IMR-90 (cell line): ENCODE data around the gene INPP5A. TPM values are rescaled to one million over a fixed set of nuclear protein-coding genes. Genes with fewer than 3 reads are reported as not detected.

Experiments
- ATAC-seq: fragments of 200-7000 bp; cut with Tn5 transposase; 2 replicates; pipeline ENCODE4 v1.9.1; 2020; ENCODE audit warnings: low read depth, mild to moderate bottlenecking, moderate library complexity
- BruUV-seq: library from RNA; stranded (reverse); fragments of 400-500 nt; replicated peaks from 2 replicates; lab custom pipeline; 2021; lab: Mats Ljungman, UMichigan
- CTCF ChIA-PET: fragments of 300-600 bp; formaldehyde crosslinking; extraction: SDS; loops from one replicate; lab custom pipeline; 2021; ENCODE audit warnings: antibody characterized with exemption; lab: Yijun Ruan, JAX
- POLR2A ChIA-PET: fragments of 300-600 bp; sonication (Branson Sonifier 250); formaldehyde crosslinking; loops from one replicate; lab custom pipeline; 2022; ENCODE audit warnings: antibody characterized with exemption; ENCODE audit not compliant: unreplicated experiment; lab: Charles Lee
- DNase-seq: peaks from one replicate; pipeline ENCODE4 v3.0.0; 2013
- H2AFZ ChIP-seq: replicated peaks from 2 replicates; pipeline ENCODE3; 2013; ENCODE audit warnings: low read length, mild to moderate bottlenecking; ENCODE audit not compliant: poor library complexity
- H2AK5ac ChIP-seq: 2 replicates; pipeline ENCODE4 v1.6.1; 2013; ENCODE audit warnings: low read depth, low read length, inconsistent platforms
- H2AK9ac ChIP-seq: replicated peaks from 2 replicates; pipeline ENCODE3; 2013; ENCODE audit warnings: mild to moderate bottlenecking, low read depth, low read length, moderate library complexity; ENCODE audit not compliant: poor library complexity
- H2BK120ac ChIP-seq: 2 replicates; pipeline ENCODE4 v1.6.1; 2013; ENCODE audit warnings: low read depth, low read length, inconsistent platforms
- H2BK15ac ChIP-seq: 3 replicates; pipeline ENCODE4 v1.6.1; 2013; ENCODE audit warnings: low read depth, low read length, inconsistent platforms
- H2BK20ac ChIP-seq: 2 replicates; pipeline ENCODE4 v1.6.1; 2013; ENCODE audit warnings: low read depth, mild to moderate bottlenecking, inconsistent platforms, low read length, moderate library complexity
- H2BK5ac ChIP-seq: 2 replicates; pipeline ENCODE4 v1.6.1; 2013; ENCODE audit warnings: mild to moderate bottlenecking, low read depth, low read length, inconsistent platforms; ENCODE audit not compliant: poor library complexity, severe bottlenecking
- H3K14ac ChIP-seq: replicated peaks from 2 replicates; pipeline ENCODE4 v1.6.1; 2013; ENCODE audit warnings: low read depth, low read length, inconsistent platforms
- H3K18ac ChIP-seq: 2 replicates; pipeline ENCODE4 v1.6.1; 2013; ENCODE audit warnings: low read depth, low read length, control low read depth
- H3K23ac ChIP-seq: 2 replicates; pipeline ENCODE4 v1.6.1; 2013; ENCODE audit warnings: low read depth, low read length, inconsistent platforms
- H3K27ac ChIP-seq: 2 replicates; pipeline ENCODE4 v1.5.1; 2013; ENCODE audit warnings: mild to moderate bottlenecking, control low read depth, low read length; ENCODE audit not compliant: insufficient read depth
- H3K27me3 ChIP-seq: 2 replicates; pipeline ENCODE4 v1.6.1; 2013; ENCODE audit warnings: low read length; ENCODE audit not compliant: control insufficient read depth, insufficient read depth
- H3K36me3 ChIP-seq: 2 replicates; pipeline ENCODE4 v1.6.1; 2013; ENCODE audit warnings: low read length, mixed read lengths; ENCODE audit not compliant: control insufficient read depth, insufficient read depth
- H3K4ac ChIP-seq: 2 replicates; pipeline ENCODE4 v1.6.1; 2013; ENCODE audit warnings: low read depth, low read length, inconsistent platforms
- H3K4me1 ChIP-seq: 2 replicates; pipeline ENCODE4 v1.6.1; 2013; ENCODE audit warnings: low read length, mixed read lengths; ENCODE audit not compliant: control insufficient read depth, insufficient read depth
- H3K4me2 ChIP-seq: 2 replicates; pipeline ENCODE4 v1.6.1; 2013; ENCODE audit warnings: low read depth, mild to moderate bottlenecking, control low read depth, low read length, moderate library complexity
- H3K4me3 ChIP-seq: 2 replicates; pipeline ENCODE4 v1.5.1; 2013; ENCODE audit warnings: low read depth, mild to moderate bottlenecking, control low read depth, low read length, moderate library complexity; ENCODE audit not compliant: insufficient read depth
- H3K56ac ChIP-seq: 2 replicates; pipeline ENCODE4 v1.6.1; 2013; ENCODE audit warnings: low read length, inconsistent platforms; ENCODE audit not compliant: insufficient read depth; ENCODE audit errors: extremely low read depth
- H3K79me1 ChIP-seq, 2 experiments: 2 replicates each; pipeline ENCODE4 v1.6.1; 2013; ENCODE audit warnings: low read length in 2 of 2, inconsistent platforms in 1 of 2, low read depth in 1 of 2
- H3K9ac ChIP-seq: 2 replicates; pipeline ENCODE4 v1.6.1; 2013; ENCODE audit warnings: low read depth, low read length, control low read depth
- H3K9me1 ChIP-seq: 2 replicates; pipeline ENCODE4 v1.6.1; 2013; ENCODE audit warnings: low read length, inconsistent platforms; ENCODE audit not compliant: insufficient read depth
- H3K9me3 ChIP-seq: 2 replicates; pipeline ENCODE4 v1.6.1; 2013; ENCODE audit warnings: low read length; ENCODE audit not compliant: control insufficient read depth, insufficient read depth
- H4K20me1 ChIP-seq: 2 replicates; pipeline ENCODE4 v1.6.1; 2013; ENCODE audit warnings: low read length, inconsistent platforms; ENCODE audit not compliant: insufficient read depth
- H4K5ac ChIP-seq: 2 replicates; pipeline ENCODE4 v1.6.1; 2013; ENCODE audit warnings: mild to moderate bottlenecking, low read depth, low read length, control low read depth
- H4K8ac ChIP-seq, 2 experiments: 2 replicates each; pipeline ENCODE4 v1.6.1; 2013; ENCODE audit warnings: low read depth in 2 of 2, low read length in 2 of 2, control low read depth in 1 of 2, inconsistent platforms in 1 of 2
- H4K91ac ChIP-seq: 2 replicates; pipeline ENCODE4 v1.6.1; 2013; ENCODE audit warnings: low read depth, low read length, inconsistent platforms; ENCODE audit not compliant: insufficient read depth
- BHLHE40 ChIP-seq: fragments of 150-350 bp; IDR thresholded peaks from 2 replicates; pipeline ENCODE4 v1.6.1; 2016; ENCODE audit warnings: mild to moderate bottlenecking, low read depth, low read length
- CHD1 ChIP-seq: IDR thresholded peaks from 2 replicates; pipeline ENCODE4 v1.6.1; 2012; ENCODE audit warnings: low read depth, low read length, improper control_type of control experiment
- ELK1 ChIP-seq: fragments of 150-350 bp; IDR thresholded peaks from 2 replicates; pipeline ENCODE4 v1.6.1; 2016; ENCODE audit warnings: low read depth, mild to moderate bottlenecking, low read length, moderate library complexity, borderline replicate concordance
- FOS ChIP-seq: fragments of 150-350 bp; IDR thresholded peaks from 2 replicates; pipeline ENCODE4 v1.6.1; 2016; ENCODE audit warnings: low read depth, low read length
- MAFK ChIP-seq: IDR thresholded peaks from 2 replicates; pipeline ENCODE4 v1.6.1; 2012; ENCODE audit warnings: low read depth, low read length, improper control_type of control experiment
- MAZ ChIP-seq: IDR thresholded peaks from 2 replicates; pipeline ENCODE4 v1.6.1; 2012; ENCODE audit warnings: low read depth, mild to moderate bottlenecking, low read length, improper control_type of control experiment, moderate library complexity, borderline replicate concordance
- MXI1 ChIP-seq: IDR thresholded peaks from 2 replicates; pipeline ENCODE4 v1.6.1; 2012; ENCODE audit warnings: low read depth, mild to moderate bottlenecking, low read length, moderate library complexity, borderline replicate concordance
- NFE2L2 ChIP-seq: fragments of 150-350 bp; IDR thresholded peaks from 2 replicates; pipeline ENCODE4 v1.6.1; 2016; ENCODE audit warnings: low read depth, mild to moderate bottlenecking, low read length
- POLR2A ChIP-seq: IDR thresholded peaks from 2 replicates; pipeline ENCODE4 v1.6.1; 2012; ENCODE audit warnings: mild to moderate bottlenecking, low read depth, low read length
- RAD21 ChIP-seq: IDR thresholded peaks from 2 replicates; pipeline ENCODE4 v1.6.1; 2012; ENCODE audit warnings: low read length, improper control_type of control experiment
- RCOR1 ChIP-seq: IDR thresholded peaks from 2 replicates; pipeline ENCODE4 v1.6.1; 2012; ENCODE audit warnings: mild to moderate bottlenecking, low read length, improper control_type of control experiment; ENCODE audit not compliant: insufficient replicate concordance
- RFX5 ChIP-seq: IDR thresholded peaks from 2 replicates; pipeline ENCODE4 v1.8.0; 2012; ENCODE audit warnings: low read depth, mild to moderate bottlenecking, low read length, moderate library complexity
- WGBS, 2 experiments: methylation state at CpG; one replicate each; pipeline versions ENCODE4 v1.1.5 to v1.1.7; 2013; ENCODE audit warnings: missing lambda C conversion rate in 2 of 2; ENCODE audit not compliant: insufficient read length in 1 of 2; ENCODE audit errors: extremely low coverage in 2 of 2; 5-methylcytosine and 5-hydroxymethylcytosine counted together
- dilution Hi-C: fragments of 300-500 bp; cut with HindIII; formaldehyde crosslinking; loops from one replicate; pipeline ENCODE4 v1.14.3; 2018; ENCODE audit warnings: low sequenced_read_pairs; ENCODE audit not compliant: unreplicated experiment
- in situ Hi-C: fragments of 300-500 bp; cut with MboI; formaldehyde crosslinking; loops from 3 replicates; pipeline ENCODE4 v1.14.3; 2019; ENCODE audit warnings: low sequenced_read_pairs, inconsistent platforms, mixed read lengths
- intact Hi-C: fragments of 100-400 bp; cut with micrococcal nuclease; formaldehyde crosslinking; loops from 2 replicates; pipeline ENCODE4 v1.10.0; 2022
- polyA plus RNA-seq, 3 experiments: library from polyadenylated mRNA; depleted of rRNA; stranded (reverse); fragments of >200 nt; gene quantifications; 2 replicates each; pipeline ENCODE4 v1.2.3, GENCODE V29; 2012; ENCODE audit warnings: low replicate concordance in 1 of 3
- total RNA-seq: library from RNA; depleted of rRNA; stranded (reverse); fragments of >200 nt; gene quantifications from 2 replicates; pipeline ENCODE4 v1.2.3, GENCODE V29; 2012
- TF ChIP-seq, protein P1 (sequence below): fragments of 150-350 bp; IDR thresholded peaks from 2 replicates; pipeline ENCODE4 v1.6.1; 2017; ENCODE audit warnings: mild to moderate bottlenecking, antibody characterized with exemption, low read length, low read depth
- TF ChIP-seq, protein P2 (sequence below): conservative IDR thresholded peaks from 2 replicates; pipeline ENCODE4 v1.5.1; 2012; ENCODE audit warnings: mild to moderate bottlenecking, low read depth, low read length, improper control_type of control experiment

The INPP5A gene
- total and polyA plus RNA-seq, 2 of the 4 experiments (the other 2 are of a cell fraction) = 21.4 to 36.7 TPM

DNA sequence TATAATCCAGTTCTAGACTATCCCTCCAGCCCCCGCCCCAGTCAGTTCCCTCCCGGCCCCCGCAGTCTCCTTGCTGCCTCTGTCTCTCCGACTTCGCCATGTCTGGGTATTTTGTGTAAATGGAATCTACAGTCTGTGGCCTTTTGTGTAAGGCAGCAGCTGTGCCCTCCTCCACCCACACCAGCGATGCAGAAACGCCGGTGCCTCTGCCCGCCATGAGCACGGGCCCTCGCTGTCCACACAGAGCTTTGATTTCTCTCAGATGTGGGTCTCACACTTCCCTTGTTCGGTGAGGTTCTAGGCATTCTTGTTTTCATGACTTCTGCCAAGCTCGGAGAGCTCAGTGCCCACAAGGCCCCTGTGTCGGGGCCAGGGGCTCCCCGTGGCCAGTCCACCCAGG is 210.5 kb downstream of the INPP5A start:
- Histone ChIP-seq H3K4me1 (peaks cover 9% of the 10 kb centered on the region), H4K5ac (no peak overlapping the region), H3K14ac (no peak overlapping the region), H3K9me1 (no peaks in the 10 kb centered on the region), H2BK15ac (no peak overlapping the region), H4K20me1 (no peaks in the 10 kb centered on the region; the same call in 1 of the 2 replicates), H3K27me3 (no peaks in the 10 kb centered on the region), H3K79me1 (peaks cover 0 to 7% of the 10 kb centered on the region in 2 experiments; a peak in 1 of 4 replicates), H2BK5ac (no peak overlapping the region), H3K18ac (no peak overlapping the region), H2AFZ (no peak overlapping the region), H4K8ac (no peak overlapping the region), H4K91ac (no peak overlapping the region), H3K9ac (no peak overlapping the region), H3K56ac (no peak overlapping the region), H3K23ac (no peak overlapping the region), H3K4ac (no peak overlapping the region), H3K9me3 (no peaks in the 10 kb centered on the region), H2BK20ac (no peak overlapping the region), H3K27ac (no peak overlapping the region), H3K4me3 (no peak overlapping the region), H2BK120ac (no peak overlapping the region), H3K36me3 (peaks cover 2% of the 10 kb centered on the region; the same call in 1 of the 2 replicates), H2AK5ac (no peak overlapping the region), H3K4me2 (no peak overlapping the region), H2AK9ac (no peak overlapping the region)
- ChIA-PET CTCF (no interaction called here), POLR2A (no interaction called here)
- intact Hi-C loops = no loop called here
- ATAC-seq = no peak
- DNase-seq = no peak
- dilution Hi-C loops = no loop called here
- BruUV-seq = no TSS peak
- WGBS, 2 experiments = 96% methylated on average over 7 of the region's 15 CpGs; no CpG with 5 or more reads in 1 of the 2 experiments
- in situ Hi-C loops = no loop called here
- no peak for TF ChIP-seq ELK1
- no peak for TF ChIP-seq RAD21
- no peak for TF ChIP-seq RCOR1
- TF ChIP-seq FOS = no peak
- TF ChIP-seq POLR2A = no peak
- TF ChIP-seq, protein P1, sequence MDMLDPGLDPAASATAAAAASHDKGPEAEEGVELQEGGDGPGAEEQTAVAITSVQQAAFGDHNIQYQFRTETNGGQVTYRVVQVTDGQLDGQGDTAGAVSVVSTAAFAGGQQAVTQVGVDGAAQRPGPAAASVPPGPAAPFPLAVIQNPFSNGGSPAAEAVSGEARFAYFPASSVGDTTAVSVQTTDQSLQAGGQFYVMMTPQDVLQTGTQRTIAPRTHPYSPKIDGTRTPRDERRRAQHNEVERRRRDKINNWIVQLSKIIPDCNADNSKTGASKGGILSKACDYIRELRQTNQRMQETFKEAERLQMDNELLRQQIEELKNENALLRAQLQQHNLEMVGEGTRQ = no peak
- TF ChIP-seq BHLHE40 = no peak
- no peak for TF ChIP-seq RFX5
- TF ChIP-seq MXI1 = no peak
- TF ChIP-seq MAZ = no peak
- TF ChIP-seq NFE2L2 = no peak
- TF ChIP-seq MAFK = no peak
- TF ChIP-seq, protein P2, sequence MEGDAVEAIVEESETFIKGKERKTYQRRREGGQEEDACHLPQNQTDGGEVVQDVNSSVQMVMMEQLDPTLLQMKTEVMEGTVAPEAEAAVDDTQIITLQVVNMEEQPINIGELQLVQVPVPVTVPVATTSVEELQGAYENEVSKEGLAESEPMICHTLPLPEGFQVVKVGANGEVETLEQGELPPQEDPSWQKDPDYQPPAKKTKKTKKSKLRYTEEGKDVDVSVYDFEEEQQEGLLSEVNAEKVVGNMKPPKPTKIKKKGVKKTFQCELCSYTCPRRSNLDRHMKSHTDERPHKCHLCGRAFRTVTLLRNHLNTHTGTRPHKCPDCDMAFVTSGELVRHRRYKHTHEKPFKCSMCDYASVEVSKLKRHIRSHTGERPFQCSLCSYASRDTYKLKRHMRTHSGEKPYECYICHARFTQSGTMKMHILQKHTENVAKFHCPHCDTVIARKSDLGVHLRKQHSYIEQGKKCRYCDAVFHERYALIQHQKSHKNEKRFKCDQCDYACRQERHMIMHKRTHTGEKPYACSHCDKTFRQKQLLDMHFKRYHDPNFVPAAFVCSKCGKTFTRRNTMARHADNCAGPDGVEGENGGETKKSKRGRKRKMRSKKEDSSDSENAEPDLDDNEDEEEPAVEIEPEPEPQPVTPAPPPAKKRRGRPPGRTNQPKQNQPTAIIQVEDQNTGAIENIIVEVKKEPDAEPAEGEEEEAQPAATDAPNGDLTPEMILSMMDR = no peak
- no peak for TF ChIP-seq CHD1
